Aorta (tissue), 5 donors: ENCODE results near the gene SLC43A1. TPM values are rescaled to one million over a fixed set of nuclear protein-coding genes. Genes with fewer than 3 reads are reported as not detected.

Experiments
- ATAC-seq: fragments of 200-7000 bp; cut with Tn5 transposase; one replicate; pipeline ENCODE4 v1.9.1; 2022; ENCODE audit warnings: moderate library complexity; ENCODE audit not compliant: low FRiP score
- DNase-seq, 2 donors: peaks; one replicate each; pipeline ENCODE4 v3.0.0-alpha.2; 2020
- H3K27ac ChIP-seq, 2 donors: one replicate each; pipeline ENCODE4 v1.5.1; 2013; ENCODE audit warnings: low read length in 2 of 2, mild to moderate bottlenecking in 2 of 2, moderate library complexity in 2 of 2, control low read depth in 1 of 2, inconsistent platforms in 1 of 2, low read depth in 1 of 2
- H3K27me3 ChIP-seq, 2 donors: one replicate each; pipeline ENCODE4 v1.6.1; 2013; ENCODE audit warnings: control low read depth in 1 of 2, low read length in 1 of 2, mild to moderate bottlenecking in 1 of 2, moderate library complexity in 1 of 2; ENCODE audit not compliant: insufficient read depth in 2 of 2, control insufficient read depth in 1 of 2
- H3K36me3 ChIP-seq, 2 donors: one replicate each; pipeline ENCODE4 v1.6.1; 2013; ENCODE audit warnings: control low read depth in 1 of 2, low read length in 1 of 2, mild to moderate bottlenecking in 1 of 2; ENCODE audit not compliant: insufficient read depth in 2 of 2, control insufficient read depth in 1 of 2
- H3K4me1 ChIP-seq, 2 donors: one replicate each; pipeline ENCODE4 v1.6.1; 2013; ENCODE audit warnings: low read length in 2 of 2, control low read depth in 1 of 2, mild to moderate bottlenecking in 1 of 2, moderate library complexity in 1 of 2; ENCODE audit not compliant: insufficient read depth in 2 of 2, control insufficient read depth in 1 of 2
- H3K4me3 ChIP-seq, 2 donors: one replicate each; pipeline ENCODE4 v1.5.1; 2013; ENCODE audit warnings: low read length in 2 of 2, control low read depth in 1 of 2, mild to moderate bottlenecking in 1 of 2
- H3K9me3 ChIP-seq: one replicate; pipeline ENCODE4 v1.6.1; 2013; ENCODE audit warnings: mild to moderate bottlenecking, low read length; ENCODE audit not compliant: control insufficient read depth
- WGBS, 2 donors: extraction: QIAGEN DNeasy Blood & Tissue Kit; methylation state at CpG; one replicate each; pipeline ENCODE4 v1.1.7; 2013; 5-methylcytosine and 5-hydroxymethylcytosine counted together
- intact Hi-C, 2 donors: fragments of 100-400 bp; cut with DNase I; formaldehyde crosslinking; loops; one replicate each; pipeline versions ENCODE4 v1.14.2 to v1.15.0; 2022
- polyA plus RNA-seq, 2 donors: library from polyadenylated mRNA; stranded (reverse); fragments of 200-250 nt; gene quantifications; one replicate each; pipeline ENCODE4 v1.2.3, GENCODE V29; 2013
- total RNA-seq, 2 donors: library from RNA; stranded (reverse); fragmentation: NEBNext Ultra II Directional; extraction: Animal tissue kit (Norgen Biotek cat#: 25700); gene quantifications; one replicate each; pipeline ENCODE4 v1.2.1, GENCODE V29; 2021
- donor health status: healthy with polysubstance abuse.
- donor health status: Bipolar disorder and iron deficiency.
- donor health status: DM: no; HTN: no; CAD: no.
- donor health status: DM: no; HTN: no; CAD: no.
- donor health status: DM: yes; HTN: yes; CAD: no.

The SLC43A1 gene
- total and polyA plus RNA-seq, 4 donors, result 7.6 to 19.6 (median 12.2) TPM

DNA sequence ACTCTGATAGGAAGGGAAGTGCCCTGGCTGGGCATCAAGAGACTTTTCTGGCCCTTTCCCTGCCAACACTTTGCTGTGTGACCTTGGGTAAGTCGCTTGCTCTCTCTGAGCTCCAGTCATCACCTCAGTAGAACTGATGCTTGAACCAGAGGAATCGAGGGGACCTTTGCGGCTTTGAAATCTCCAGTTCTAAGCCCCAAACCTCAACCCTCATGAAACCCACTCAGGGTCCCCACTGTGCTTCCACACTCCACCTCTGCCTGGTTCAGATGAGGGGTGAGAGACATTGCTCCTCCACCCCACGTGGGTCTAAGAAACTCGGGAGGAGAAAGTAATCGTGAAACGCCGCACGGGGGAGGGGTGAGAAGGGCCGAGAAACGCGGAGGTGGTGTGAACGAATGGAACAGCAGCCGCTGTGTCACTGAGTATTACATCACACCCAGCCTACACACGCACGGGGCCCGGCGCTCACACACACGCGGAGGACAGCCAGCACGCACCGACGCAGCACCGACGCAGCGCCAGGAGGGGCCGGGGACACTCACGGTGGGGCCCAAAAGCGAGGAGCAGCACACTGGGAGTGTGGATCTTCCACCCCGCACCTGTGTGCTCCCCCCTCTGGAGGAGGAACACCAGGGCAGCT lies 50.8 kb downstream of the SLC43A1 start:
- Histone ChIP-seq H3K27me3 (no peaks in the 10 kb centered on the region), H3K27ac (no peak overlapping the region), H3K9me3 (no peaks in the 10 kb centered on the region), H3K36me3 (no peaks in the 10 kb centered on the region), H3K4me1 (no peaks in the 10 kb centered on the region), H3K4me3 (no peak overlapping the region)
- no peak for ATAC-seq
- no peak for DNase-seq
- WGBS, 2 donors, result 52 to 56% methylated on average over 30 of the region's 30 CpGs
- intact Hi-C loops, result no loop called here

- no peaks in the 10 kb centered on the region for H3K36me3 ChIP-seq
- H3K4me1 ChIP-seq, result no peaks in the 10 kb centered on the region
- ATAC-seq, result no peak
- no peak overlapping the region for H3K4me3 ChIP-seq
- no peaks in the 10 kb centered on the region for H3K27me3 ChIP-seq
- 68 to 73% methylated on average over 14 of the region's 14 CpGs for WGBS, 2 donors
- H3K27ac ChIP-seq, result no peak overlapping the region
- no peaks in the 10 kb centered on the region for H3K9me3 ChIP-seq
- DNase-seq, result no peak
- intact Hi-C loops, result no loop called here
These were observed 51.6 kb downstream of the SLC43A1 start for GRCh38 chr11:57463671-57464538.

- no peak overlapping the region for H3K27ac ChIP-seq
- intact Hi-C loops, result no loop called here
- H3K4me1 ChIP-seq, result no peaks in the 10 kb centered on the region
- H3K27me3 ChIP-seq, result no peaks in the 10 kb centered on the region
- WGBS, 2 donors, result 86 to 98% methylated on average over 3 of the region's 3 CpGs
- DNase-seq, result no peak
- no peaks in the 10 kb centered on the region for H3K9me3 ChIP-seq
- no peak overlapping the region for H3K4me3 ChIP-seq
- H3K36me3 ChIP-seq, result no peaks in the 10 kb centered on the region
- no peak for ATAC-seq
These were observed 52.9 kb downstream of the SLC43A1 start for GRCh38 chr11:57462597-57462996.

DNA sequence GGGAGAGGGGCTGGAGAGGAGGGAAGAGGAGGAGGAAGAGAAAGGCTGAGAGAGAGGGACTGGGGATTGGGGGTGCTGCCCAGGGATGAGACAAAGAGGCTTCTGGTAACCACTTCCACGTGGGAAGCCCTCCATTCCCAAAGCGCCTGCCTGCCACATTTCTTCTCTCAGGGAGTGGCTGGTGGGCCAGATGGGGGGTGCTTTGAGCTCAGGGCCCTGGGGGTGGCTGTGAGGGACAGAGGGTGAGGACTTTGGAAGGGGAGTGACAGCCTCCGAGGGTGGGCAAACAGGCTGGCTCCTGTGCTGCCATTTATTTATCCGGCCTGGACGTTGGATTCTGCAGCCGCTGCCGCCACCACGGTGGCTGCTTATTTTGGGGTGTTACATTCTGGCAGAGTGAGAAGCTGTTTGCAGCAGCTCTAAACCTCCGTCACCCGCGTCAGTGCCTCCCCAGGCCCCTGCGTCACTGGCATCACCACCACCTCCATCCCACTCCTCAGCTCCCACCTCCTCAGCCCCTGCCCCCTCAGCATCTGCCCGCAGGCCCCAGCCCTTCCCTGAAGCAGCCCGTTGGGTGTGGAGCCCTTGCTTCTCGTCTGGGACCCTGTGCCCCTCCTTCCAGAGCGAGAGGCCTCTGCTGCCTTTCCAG lies 53.5 kb downstream of the SLC43A1 start:
- Histone ChIP-seq H3K9me3 (no peaks in the 10 kb centered on the region), H3K36me3 (no peaks in the 10 kb centered on the region), H3K4me1 (no peaks in the 10 kb centered on the region), H3K27me3 (no peaks in the 10 kb centered on the region), H3K27ac (no peak overlapping the region), H3K4me3 (no peak overlapping the region)
- WGBS, 2 donors, result 71 to 72% methylated on average over 16 of the region's 16 CpGs
- ATAC-seq (no peak), DNase-seq (no peak)
- intact Hi-C loops, result no loop called here

GRCh38 chr11:57460758-57461749 lies 54.4 kb downstream of the SLC43A1 start:
- no peak overlapping the region for H3K27ac ChIP-seq
- DNase-seq (no peak), ATAC-seq (no peak)
- WGBS, 2 donors, result 8 to 9% methylated on average over 40 to 50 of the region's 50 CpGs
- H3K4me1 ChIP-seq, result no peaks in the 10 kb centered on the region
- intact Hi-C loops, result no loop called here
- no peaks in the 10 kb centered on the region for H3K9me3 ChIP-seq
- no peak overlapping the region for H3K4me3 ChIP-seq
- no peaks in the 10 kb centered on the region for H3K36me3 ChIP-seq
- no peaks in the 10 kb centered on the region for H3K27me3 ChIP-seq

DNA sequence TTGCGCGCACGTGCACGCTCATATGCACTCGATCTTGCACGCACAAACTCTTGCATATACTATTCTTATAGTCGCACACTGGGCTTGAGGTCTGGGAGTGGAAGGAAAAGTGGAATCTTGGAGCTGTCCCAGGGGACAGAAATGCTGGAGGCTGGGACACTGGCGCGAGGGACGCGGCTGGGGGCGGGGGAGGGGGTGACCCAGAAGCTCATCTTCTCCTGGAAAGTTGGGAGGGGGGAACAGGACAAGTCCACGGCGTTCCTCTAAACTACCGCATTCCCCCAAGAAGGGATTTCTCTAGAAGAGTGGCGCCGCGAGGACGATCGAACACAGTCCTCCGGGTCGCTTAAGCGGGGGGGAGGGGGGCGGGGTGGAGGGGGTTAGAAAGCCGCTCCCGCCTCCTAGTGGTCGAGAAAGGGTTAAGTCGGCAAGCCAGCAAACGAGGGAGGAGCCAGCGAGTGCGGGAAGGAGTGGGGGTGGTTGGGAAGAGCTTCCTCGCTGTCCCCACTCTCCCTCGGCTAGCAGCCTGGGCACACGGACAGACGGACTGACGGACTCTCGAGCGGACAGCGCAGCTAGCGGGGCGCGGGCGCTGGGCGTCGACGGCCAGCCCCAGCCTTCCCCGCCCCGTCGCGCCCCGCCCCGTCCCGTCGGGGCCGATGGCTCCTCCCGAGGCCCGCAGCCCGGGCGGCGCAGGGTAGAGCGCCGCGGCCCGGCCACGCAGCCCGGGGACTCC lies 55.3 kb downstream of the SLC43A1 start, which contains the start of gene RTN4RL2:
Gene RTN4RL2, plus strand, starts transcription at position 507 of the 736 bp plus-strand sequence. CDS start 338 bp downstream, outside the sequence.
- ATAC-seq (no peak), DNase-seq (peak in 1 of 2 donors; percentile 64)
- H3K4me1 ChIP-seq, result no peaks in the 10 kb centered on the region
- WGBS, 2 donors, result 1% methylated on average over 32 to 66 of the region's 66 CpGs
- no peaks in the 10 kb centered on the region for H3K9me3 ChIP-seq
- H3K27ac ChIP-seq, result no peak within 1 kb of the TSS
- intact Hi-C loops, result no loop called here
- H3K27me3 ChIP-seq, result no peaks in the 10 kb centered on the region
- no peaks in the 10 kb centered on the region for H3K36me3 ChIP-seq
- H3K4me3 ChIP-seq, result peak within 1 kb of the TSS; percentile 0 to 7

DNA sequence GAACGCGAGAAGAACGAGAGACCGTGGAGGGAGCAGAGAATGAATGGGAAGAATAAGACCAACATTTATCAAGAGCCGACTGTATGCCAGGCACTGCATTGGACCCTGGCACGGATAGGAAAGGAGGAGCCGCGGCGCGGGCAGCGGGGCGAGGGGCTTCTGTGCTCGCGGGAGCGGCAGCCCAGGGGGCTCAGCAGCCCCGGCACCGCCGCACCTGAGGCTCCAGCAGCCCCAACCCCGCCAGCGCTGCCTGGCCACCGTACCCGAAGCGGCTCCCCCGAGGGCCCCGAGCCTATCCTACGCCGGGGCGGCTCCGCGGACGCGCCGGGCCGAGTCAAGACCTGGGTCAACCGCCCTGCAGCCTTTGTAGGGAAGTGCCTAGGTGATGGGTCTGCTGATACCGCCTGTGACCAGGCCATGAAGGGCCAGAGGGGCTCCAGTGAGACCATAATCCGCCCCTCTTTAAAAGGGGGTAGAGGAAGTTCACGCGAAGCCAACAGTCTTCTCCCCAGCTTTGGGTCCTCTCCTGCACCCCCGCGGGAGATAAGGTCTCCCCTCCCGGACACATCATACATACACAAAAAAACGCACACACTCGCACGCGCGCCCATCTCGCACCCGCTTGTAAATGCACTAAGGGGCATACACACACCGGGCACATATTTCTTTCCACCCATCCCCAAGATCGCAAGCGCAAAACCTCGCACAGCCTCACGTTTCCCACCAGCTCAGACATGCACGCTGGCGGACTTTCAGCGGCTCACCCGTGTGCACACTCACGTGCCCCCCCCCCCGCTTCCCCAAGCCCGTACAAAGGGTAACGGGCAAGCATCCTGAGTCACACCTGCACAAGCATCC lies 56.1 kb downstream of the SLC43A1 start:
- no peaks in the 10 kb centered on the region for H3K36me3 ChIP-seq
- peak overlapping the region in 1 of 2 donors; percentile 7 for H3K4me3 ChIP-seq
- H3K9me3 ChIP-seq, result no peaks in the 10 kb centered on the region
- H3K4me1 ChIP-seq, result no peaks in the 10 kb centered on the region
- no peaks in the 10 kb centered on the region for H3K27me3 ChIP-seq
- intact Hi-C loops, result loop anchor here (2.0 to 10.0 kb wide), 5 partner anchors 21 to 1055 kb away; partner anchors contain the start of gene YPEL4 (in 1 of the 2)
- ATAC-seq (no peak), DNase-seq (no peak)
- WGBS, 2 donors, result 1% methylated on average over 54 to 62 of the region's 62 CpGs
- no peak overlapping the region for H3K27ac ChIP-seq
